ENCODE data around the gene TMC5. TPM values are rescaled to one million over a fixed set of nuclear protein-coding genes. Genes with fewer than 3 reads are reported as not detected.
"Not testable (repeated sequence)": the region's sequence is repeated elsewhere in the genome, so short reads cannot be mapped to it uniquely, and the experiment has no call there.

TMC5 gene
- total RNA-seq, 4 donors from 2014 or later: 1.1 to 2.0 (median 1.7) TPM

DNA sequence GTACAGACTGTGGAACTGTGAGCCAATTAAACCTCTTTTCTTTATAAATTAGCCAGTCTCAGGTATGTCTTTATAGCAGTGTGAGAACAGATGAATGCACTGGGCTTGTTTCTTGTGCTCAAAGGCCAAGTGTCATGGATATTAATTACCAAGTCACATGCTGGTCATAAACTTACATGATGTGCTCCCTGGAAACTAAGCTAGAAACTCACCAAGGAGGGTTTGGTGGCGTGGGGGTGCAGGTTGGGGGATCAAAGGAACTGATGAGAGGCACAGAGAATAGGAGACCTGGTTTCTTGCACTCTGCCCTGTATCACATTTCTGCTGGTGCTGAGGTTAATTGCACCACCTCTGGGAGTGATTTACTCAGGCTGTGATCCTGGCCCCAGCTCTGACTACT is 31.2 kb upstream of the TMC5 start:
- Histone ChIP-seq H3K4me1 (no peaks in the 10 kb centered on the region), H3K9me3 (no peaks in the 10 kb centered on the region), H3K27ac (no peak overlapping the region), H3K36me3 (no peaks in the 10 kb centered on the region), H3K4me3 (no peak overlapping the region), H3K27me3 (peaks cover 16% of the 10 kb centered on the region)
- TF ChIP-seq, protein P1, sequence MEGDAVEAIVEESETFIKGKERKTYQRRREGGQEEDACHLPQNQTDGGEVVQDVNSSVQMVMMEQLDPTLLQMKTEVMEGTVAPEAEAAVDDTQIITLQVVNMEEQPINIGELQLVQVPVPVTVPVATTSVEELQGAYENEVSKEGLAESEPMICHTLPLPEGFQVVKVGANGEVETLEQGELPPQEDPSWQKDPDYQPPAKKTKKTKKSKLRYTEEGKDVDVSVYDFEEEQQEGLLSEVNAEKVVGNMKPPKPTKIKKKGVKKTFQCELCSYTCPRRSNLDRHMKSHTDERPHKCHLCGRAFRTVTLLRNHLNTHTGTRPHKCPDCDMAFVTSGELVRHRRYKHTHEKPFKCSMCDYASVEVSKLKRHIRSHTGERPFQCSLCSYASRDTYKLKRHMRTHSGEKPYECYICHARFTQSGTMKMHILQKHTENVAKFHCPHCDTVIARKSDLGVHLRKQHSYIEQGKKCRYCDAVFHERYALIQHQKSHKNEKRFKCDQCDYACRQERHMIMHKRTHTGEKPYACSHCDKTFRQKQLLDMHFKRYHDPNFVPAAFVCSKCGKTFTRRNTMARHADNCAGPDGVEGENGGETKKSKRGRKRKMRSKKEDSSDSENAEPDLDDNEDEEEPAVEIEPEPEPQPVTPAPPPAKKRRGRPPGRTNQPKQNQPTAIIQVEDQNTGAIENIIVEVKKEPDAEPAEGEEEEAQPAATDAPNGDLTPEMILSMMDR (IDR thresholded peaks at IDR 0.05): no peak
- TF ChIP-seq POLR2AphosphoS5 (IDR thresholded peaks at IDR 0.05) (no peak), EP300 (IDR thresholded peaks at IDR 0.05) (no peak), POLR2A (IDR thresholded peaks at IDR 0.05) (no peak)
- no peak for DNase-seq (ENCODE audit: low spot score in 2 of 2)
- 71% methylated on average over 1 of the region's 1 CpG for WGBS

DNA sequence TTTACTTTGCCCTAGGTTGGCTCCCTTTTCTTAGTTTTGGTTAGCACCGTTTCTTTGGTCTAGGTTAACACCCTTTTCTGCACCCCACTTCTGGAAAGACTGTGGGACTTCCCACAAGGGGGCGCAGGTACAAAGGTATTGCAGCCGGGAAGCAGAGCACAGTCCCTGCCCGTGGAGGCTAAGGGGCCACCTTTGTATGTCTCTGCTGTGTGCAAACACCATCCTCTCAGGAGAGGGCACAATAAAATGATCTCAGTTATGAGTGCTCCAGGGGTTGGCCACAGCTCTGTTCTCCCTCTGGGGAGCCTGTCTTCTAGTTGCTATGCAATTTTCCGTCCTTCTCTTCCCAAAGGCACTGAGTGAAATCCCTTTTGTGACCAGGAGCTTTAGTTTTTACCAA is 28.4 kb upstream of the TMC5 start:
- Histone ChIP-seq H3K36me3 (no peaks in the 10 kb centered on the region), H3K27ac (no peak overlapping the region), H3K4me3 (no peak overlapping the region), H3K4me1 (peaks cover 10% of the 10 kb centered on the region), H3K9me3 (no peaks in the 10 kb centered on the region), H3K27me3 (peaks cover 18% of the 10 kb centered on the region)
- no peak for DNase-seq (ENCODE audit: low spot score in 2 of 2)
- TF ChIP-seq, protein P1 (IDR thresholded peaks at IDR 0.05): peak in 1 of 2 donors; percentile 27
- TF ChIP-seq POLR2AphosphoS5 (IDR thresholded peaks at IDR 0.05): no peak
- WGBS: 18% methylated on average over 5 of the region's 5 CpGs

DNA sequence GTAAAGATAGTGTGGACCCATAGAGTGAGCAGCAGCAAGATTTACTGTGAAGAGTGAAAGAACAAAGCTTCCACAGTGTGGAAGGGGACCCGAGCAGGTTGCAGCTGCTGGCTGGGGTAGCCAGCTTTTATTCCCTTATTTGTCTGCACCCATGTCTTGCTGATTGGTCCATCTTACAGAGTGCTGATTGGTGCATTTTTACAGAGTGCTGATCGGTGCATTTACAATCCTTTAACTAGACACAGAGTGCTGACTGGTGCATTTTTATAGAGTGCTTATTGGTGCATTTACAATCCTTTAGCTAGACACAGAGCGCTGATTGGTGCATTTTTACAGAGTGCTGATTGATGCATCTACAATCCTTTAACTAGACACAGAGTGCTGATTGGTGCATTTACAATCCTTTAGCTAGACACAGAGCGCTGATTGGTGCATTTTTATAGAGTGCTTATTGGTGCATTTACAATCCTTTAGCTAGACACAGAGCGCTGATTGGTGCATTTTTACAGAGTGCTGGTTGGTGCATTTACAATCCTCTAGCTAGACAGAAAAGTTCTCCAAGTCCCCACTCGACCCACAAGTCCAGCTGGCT is 26.4 kb upstream of the TMC5 start:
- not testable (repeated sequence) for H3K27ac ChIP-seq; DNase-seq (ENCODE audit: low spot score in 2 of 2); H3K4me3 ChIP-seq; H3K9me3 ChIP-seq; H3K36me3 ChIP-seq
- H3K27me3 ChIP-seq: peaks cover 18% of the 10 kb centered on the region
- peaks cover 29% of the 10 kb centered on the region for H3K4me1 ChIP-seq
- 91% methylated on average over 6 of the region's 6 CpGs for WGBS

DNA sequence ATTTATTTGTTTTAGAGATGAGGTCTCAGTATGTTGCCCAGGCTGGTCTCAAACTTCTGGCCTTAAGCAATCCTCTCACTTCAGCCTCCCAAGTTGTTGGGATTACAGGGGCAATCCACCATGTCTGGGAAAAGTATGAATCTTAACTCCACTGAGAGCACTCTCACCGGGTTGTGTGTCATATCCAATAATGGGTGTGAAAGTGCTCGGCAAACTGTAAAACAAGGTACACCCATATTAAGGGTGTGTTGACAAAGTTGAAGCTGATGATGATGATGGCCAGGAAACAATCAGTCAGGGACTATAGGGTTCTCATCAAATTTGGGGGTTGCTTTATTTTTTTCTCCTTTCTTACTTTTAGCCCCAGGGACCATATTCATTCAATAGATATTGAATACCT is 25.3 kb upstream of the TMC5 start:
- Histone ChIP-seq H3K4me1 (peaks cover 40% of the 10 kb centered on the region), H3K9me3 (no peaks in the 10 kb centered on the region), H3K36me3 (no peaks in the 10 kb centered on the region), H3K4me3 (no peak overlapping the region), H3K27me3 (peaks cover 18% of the 10 kb centered on the region), H3K27ac (no peak overlapping the region)
- no peak for TF ChIP-seq EP300 (IDR thresholded peaks at IDR 0.05)
- TF ChIP-seq POLR2AphosphoS5 (IDR thresholded peaks at IDR 0.05): no peak
- TF ChIP-seq, protein P1 (IDR thresholded peaks at IDR 0.05): no peak
- TF ChIP-seq POLR2A (IDR thresholded peaks at IDR 0.05): no peak
- 77% methylated on average over 2 of the region's 2 CpGs for WGBS
- no peak for DNase-seq (ENCODE audit: low spot score in 2 of 2)

DNA sequence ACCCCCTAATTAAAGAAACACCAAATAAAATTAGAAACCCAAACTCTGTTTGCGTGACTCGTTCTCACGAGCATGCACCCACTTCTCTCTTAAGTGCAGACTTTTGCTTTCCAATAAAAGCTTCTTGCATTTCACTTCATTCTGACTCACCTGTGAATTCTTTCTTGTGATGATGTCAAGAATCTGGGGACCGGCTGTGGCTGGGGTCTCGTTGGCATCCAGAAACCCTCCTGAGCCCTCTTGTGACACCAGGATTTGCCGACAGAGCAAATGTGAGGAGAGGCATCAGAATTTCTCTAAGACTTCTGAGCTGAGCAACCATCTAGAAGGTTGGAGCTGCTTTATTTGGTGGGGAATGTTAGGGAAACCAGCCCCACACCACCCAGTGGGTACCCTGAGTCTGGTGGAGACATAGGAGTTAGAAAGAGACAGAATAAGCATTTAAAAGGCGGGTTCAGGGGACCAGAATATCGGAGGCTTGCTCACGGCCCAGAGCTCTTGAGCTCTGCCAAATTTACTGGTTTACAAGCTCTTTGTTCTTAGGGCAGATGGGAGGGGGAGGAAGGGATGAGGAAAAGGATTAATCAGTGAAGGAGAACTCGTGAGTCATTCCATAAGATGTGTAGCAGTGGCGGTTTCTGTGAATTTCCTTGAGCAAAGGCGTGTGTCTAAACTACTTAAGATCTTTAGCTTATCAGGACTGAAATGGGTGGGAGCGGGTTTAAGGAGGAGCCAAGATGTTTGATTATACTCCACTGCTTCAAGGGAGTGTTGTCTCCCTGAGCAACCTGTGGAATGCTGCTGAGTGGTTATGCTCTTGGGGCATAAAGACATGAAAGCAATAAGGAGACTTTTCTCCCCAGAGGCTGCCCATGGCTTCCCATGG is 24.2 kb upstream of the TMC5 start:
- H3K9me3 ChIP-seq: no peaks in the 10 kb centered on the region
- TF ChIP-seq POLR2AphosphoS5 (IDR thresholded peaks at IDR 0.05) (no peak), POLR2A (IDR thresholded peaks at IDR 0.05) (no peak), EP300 (IDR thresholded peaks at IDR 0.05) (no peak)
- TF ChIP-seq, protein P1 (IDR thresholded peaks at IDR 0.05): no peak
- H3K27ac ChIP-seq: peak overlapping the region; percentile 48
- peaks cover 18% of the 10 kb centered on the region for H3K27me3 ChIP-seq
- no peak overlapping the region for H3K4me3 ChIP-seq
- no peak for DNase-seq (ENCODE audit: low spot score in 2 of 2)
- peaks cover 40% of the 10 kb centered on the region for H3K4me1 ChIP-seq
- H3K36me3 ChIP-seq: no peaks in the 10 kb centered on the region
- 38% methylated on average over 13 of the region's 13 CpGs for WGBS

DNA sequence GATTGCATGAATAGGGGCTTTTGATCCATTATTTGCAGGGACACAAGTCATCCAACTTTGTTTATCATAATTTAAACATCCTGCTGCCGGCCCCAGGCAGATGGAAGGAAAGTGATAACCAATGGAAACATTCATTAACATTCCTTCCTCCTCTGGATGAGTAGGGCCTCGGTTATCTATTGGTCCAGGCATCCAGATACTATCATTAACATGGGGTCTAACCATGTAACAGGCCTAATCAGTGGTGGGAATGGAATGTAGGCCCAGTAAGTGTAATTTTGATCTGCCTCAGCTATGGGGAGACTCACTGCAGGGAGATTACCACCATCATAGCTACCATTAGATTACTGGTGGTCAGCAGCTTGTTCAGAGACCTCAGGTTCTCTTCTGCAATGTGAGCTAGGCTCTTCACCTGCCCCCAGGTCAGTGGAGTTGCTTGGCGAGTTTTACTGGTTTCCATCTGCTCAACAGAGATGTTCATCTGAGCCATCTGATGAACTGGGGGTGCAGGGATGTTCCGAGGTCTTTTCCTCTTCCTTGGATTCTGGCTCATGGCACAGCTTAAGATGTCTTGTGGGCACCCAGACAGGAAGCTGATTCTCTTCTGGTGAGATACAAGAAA is 21.9 kb upstream of the TMC5 start:
- not testable (repeated sequence) for H3K9me3 ChIP-seq; H3K27ac ChIP-seq; H3K36me3 ChIP-seq; H3K4me3 ChIP-seq; DNase-seq (ENCODE audit: low spot score in 2 of 2)
- Histone ChIP-seq H3K27me3 (peaks cover 16% of the 10 kb centered on the region), H3K4me1 (peaks cover 40% of the 10 kb centered on the region)
- 44% methylated on average over 4 of the region's 4 CpGs for WGBS
